ENCODE data around the gene GUCY2F.

Gene GUCY2F

DNA sequence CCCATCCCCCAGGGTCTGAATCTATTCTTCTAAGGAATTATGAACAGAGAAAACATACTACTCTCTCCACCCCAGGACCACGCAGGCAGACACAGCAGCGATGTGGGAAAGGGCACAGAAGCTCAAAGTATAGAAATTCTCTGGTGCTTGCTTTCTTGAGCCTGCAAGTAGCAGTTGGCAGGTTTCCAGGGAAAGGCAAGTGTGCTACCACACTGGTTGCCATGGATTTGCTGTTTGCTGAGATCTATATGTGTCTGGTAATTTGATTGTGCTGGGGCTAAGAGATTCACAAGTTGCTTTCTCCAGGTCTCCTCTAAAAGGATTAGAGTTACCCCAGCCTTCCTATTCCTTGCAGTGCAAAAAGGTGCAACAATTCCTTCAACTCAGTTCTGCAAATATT is 83.1 kb downstream of the GUCY2F start:
- no peak for DNase-seq (ENCODE audit: low spot score)
- no peak for TF ChIP-seq CTCF (IDR thresholded peaks at IDR 0.05; ENCODE audit: extremely low read depth, missing control alignments)

DNA sequence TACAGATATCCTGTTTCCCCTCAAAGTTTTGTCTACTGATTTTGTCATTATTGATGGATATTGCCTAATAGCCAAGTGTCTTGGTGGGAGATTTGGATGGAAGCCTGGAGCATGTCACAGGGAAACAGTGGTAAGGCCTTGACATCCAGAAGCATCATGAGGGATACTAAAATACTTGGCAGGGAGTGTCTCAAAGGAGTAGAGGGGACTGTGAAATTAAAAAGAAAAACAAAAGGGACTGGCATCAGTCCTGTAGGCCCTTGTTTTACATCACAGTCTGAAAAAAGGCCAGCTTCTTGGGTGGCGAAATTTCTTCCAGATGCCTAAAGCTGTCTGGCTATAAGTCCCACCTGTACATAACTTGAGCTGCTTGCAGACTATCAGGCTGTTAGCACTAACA is 83.8 kb downstream of the GUCY2F start:
- no peak for DNase-seq (ENCODE audit: low spot score)
- TF ChIP-seq CTCF (IDR thresholded peaks at IDR 0.05; ENCODE audit: extremely low read depth, missing control alignments): no peak

- TF ChIP-seq CTCF (IDR thresholded peaks at IDR 0.05; ENCODE audit: extremely low read depth, missing control alignments): no peak
- DNase-seq (ENCODE audit: low spot score): peak; percentile 6
Measured at GRCh38 chrX:109393859-109394258, 88.0 kb downstream of the GUCY2F start.

DNA sequence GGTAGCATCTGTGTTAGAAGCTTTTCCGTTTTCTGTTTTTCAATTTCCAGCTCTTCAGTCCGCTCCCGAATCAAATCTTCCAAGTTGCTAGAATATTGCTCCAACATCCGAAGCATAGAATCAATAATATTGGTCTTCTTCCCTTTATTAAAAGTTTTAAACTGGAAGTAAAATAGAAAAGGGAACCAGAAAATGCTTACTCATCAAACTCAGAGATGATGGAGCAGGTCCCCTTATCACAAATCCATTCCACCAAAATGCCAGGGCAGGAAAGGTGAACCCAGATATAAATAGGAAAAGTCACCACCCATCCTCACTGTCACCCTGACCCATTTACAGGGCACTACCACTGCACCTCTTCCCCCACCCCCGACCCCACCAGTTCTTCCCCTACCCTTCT is 89.0 kb downstream of the GUCY2F start:
- DNase-seq (ENCODE audit: low spot score): no peak
- no peak for TF ChIP-seq CTCF (IDR thresholded peaks at IDR 0.05; ENCODE audit: extremely low read depth, missing control alignments)

DNA sequence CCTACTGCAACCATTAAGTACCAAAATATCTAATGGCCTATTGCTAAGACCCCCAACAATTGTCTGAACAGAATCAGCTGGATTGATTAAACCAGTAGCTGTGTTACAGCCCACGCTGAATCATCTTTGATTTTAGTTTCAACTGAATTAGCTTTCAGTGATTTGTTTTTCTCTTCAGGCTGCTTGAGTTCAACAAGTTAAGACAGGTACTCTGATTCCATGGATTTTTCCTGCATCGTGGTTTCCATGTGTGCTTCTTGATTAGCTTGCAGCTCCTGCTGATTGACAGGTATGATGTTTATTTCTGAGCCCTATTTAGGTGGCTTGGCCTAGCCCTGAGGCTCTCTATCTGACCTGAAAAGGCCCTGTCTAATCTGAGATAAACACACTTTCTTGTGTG is 91.3 kb downstream of the GUCY2F start:
- no peak for TF ChIP-seq CTCF (IDR thresholded peaks at IDR 0.05; ENCODE audit: extremely low read depth, missing control alignments)
- no peak for DNase-seq (ENCODE audit: low spot score)

DNA sequence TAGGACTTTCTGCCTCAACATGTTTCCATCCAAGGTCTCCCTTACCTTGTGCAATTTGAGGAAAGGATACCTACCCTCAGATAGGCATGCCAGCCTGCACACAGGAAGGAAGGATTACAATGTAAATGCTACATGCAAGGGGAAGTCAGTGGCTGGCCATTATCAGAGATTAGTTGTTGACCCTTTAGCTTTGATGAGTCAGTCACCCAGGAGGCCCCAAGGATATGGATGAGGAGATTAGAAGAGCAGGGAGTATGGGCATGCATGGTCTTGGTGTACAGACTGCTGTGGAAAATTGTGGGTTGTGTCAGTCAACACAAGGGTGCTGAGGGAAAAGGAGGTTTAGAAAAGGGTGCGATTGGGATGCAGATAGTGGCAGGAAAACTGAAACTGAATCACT is 92.0 kb downstream of the GUCY2F start:
- no peak for DNase-seq (ENCODE audit: low spot score)
- TF ChIP-seq CTCF (IDR thresholded peaks at IDR 0.05; ENCODE audit: extremely low read depth, missing control alignments): no peak

DNA sequence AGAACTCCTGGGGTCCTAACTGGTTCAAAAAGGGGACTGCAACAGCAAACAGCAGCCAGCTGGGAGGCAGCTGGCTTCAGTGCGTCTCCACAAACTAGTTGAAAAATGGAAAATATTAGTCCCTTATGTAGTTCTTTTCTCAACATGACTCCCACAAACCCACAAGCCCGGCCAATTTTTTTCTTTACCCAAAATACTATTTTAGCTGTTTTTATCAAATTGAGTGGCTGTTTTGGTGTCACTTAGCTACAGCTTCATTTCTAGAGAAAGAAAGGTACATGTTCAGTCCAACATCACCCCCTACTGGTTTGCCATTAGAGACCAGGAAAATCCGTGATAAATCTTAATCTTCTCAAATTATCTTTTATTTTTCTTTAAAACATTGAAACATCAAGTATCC is 97.2 kb downstream of the GUCY2F start:
- peak; percentile 4 for DNase-seq (ENCODE audit: low spot score)
- no peak for TF ChIP-seq CTCF (IDR thresholded peaks at IDR 0.05; ENCODE audit: extremely low read depth, missing control alignments)

Data from GM20000 (cell line).